Hematopoietic multipotent progenitor cell treated with erythropoietin and hydrocortisone succinate and interleukin-3 and kit ligand, for 17 days (in vitro differentiated cells): ENCODE results near the gene NRSN2.
A peak's percentile ranks its signal among the peaks of the same experiment; 100 is the strongest.
"Not testable (repeated sequence)": the region's sequence is repeated elsewhere in the genome, so short reads cannot be mapped to it uniquely, and the experiment has no call there.

ENCODE experiments used
- DNase-seq: peaks from one replicate; pipeline ENCODE4 v3.0.0-alpha.2; 2015; ENCODE audit warnings: low spot score

NRSN2 gene

DNA sequence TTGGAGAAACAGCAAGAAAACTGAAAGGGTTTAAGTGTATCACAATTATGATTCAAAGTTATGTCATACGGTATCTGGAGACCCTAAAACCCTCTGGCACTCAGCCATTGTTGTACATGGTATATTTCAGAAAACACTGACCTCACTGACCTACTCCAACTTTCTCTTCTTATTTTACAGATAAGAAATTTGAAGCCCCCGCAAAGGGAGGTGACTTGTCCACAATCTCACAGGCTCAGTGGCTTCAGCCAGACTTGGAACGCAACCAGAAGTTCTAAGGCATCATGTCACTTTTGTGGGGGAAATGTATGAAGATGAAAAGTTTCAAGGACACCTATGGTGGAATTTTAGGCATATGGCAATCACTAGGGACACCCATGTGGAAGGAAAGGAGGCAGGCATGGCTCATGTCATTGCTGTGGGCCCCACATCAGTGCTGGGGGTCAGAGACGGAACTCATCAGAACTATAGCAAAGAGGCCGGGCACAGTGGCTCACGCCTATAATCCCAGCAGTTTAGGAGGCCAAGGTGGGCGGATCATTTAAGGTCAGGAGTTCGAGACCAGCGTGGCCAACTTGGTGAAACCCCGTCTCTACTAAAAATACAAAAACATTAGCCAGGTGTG is 28.5 kb downstream of the NRSN2 start:
- no peak for DNase-seq

DNA sequence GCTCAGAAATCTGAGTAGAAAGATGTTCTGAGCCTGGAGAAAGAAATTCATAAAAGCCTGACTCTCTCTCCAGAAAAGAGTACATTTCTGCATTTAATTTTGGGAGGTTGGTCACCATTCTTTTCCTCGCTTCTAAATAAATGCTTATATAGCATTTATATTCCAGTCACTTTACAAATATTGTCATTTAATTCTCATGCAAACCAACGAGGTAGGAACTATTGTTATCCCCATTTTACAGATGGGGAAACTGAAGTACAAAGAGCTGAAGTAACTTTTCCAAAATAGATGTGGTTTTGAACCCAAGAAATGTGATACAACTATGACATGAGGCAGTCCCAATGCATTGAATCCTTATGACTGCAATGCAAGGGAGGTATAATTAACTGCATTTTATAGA is 29.2 kb downstream of the NRSN2 start:
- no peak for DNase-seq

DNA sequence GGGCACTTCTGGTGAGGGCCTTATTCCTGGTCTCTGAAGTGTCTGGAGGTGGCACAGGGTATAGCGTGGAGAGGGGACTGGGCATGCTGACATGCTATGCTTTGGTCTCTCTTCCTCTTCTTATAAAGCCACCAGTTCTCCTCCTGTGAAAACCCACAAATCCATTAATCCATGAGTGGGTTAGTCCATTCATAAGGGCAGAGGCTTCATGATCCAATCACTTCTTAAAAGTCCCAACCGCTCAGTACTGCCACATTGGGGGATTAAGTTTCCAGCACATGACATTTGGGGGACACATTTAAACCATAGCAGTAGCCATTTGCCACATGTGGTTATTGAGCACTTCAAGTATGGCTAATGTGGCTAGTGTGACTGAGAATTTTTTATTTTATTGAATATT is 29.8 kb downstream of the NRSN2 start:
- DNase-seq, result no peak

DNA sequence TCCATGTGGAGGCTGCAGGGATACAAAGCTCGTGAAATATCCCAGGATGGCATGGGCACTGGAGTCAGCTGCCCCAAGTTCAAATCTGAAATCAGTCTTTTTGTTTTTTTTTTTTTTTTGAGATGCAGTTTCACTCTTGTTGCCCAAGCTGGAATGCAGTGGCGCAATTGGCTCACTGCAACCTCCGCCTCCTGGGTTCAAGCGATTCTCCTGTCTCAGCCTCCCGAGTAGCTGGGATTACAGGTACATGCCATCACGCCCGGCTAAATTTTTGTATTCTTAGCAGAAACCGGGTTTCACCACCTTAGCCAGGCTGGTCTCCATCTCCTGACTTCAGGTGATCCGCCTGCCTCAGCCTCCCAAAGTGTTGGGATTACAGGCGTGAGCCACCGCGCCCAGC is 30.7 kb downstream of the NRSN2 start:
- DNase-seq, result not testable (repeated sequence)

DNA sequence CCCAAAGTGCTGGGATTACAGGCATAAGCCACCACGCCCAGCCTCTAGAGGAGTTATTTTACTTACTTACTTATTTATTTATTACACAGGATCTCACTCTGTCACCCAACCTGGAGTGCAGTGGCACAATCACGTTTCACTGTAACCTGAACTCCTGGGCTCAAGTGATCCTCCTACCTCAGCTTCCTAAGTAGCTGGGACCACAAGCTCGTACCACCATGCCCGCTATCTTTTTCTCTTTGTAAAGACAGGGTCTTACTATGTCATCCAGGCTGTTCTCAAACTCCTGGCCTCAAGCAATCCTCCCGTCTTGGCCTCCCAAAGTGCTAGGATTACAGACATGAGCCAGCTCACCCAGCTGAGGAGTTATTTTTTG is 32.0 kb downstream of the NRSN2 start:
- DNase-seq, result no peak

DNA sequence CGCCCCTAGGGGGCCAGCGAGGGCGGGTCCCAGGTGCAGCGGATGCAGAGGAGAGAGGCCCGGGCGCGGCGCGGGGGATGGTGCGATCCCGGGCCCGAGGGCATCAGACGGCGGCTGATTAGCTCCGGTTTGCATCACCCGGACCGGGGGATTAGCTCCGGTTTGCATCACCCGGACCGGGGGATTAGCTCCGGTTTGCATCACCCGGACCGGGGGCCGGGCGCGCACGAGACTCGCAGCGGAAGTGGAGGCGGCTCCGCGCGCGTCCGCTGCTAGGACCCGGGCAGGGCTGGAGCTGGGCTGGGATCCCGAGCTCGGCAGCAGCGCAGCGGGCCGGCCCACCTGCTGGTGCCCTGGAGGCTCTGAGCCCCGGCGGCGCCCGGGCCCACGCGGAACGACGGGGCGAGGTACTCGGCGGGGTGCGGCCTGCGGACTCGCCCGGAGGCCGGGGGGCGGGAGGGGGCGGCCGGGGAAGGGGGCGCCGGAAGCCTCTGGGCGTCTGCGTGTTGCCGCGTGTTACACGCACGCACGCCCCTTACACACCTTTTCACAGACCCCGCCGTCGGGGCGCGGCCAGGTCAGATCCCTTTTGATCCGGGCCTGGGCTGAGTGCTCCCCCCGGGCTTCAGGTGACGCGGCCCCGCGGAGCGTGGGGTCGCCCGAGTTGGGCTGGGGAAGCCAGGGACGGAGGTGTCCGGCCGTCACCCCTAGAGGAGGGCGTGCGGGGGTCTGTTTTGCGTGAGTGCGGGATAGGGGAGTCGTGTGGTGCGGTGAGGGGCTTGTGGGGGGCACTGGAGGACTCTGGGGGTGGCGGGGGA is 34.1 kb downstream of the NRSN2 start:
- DNase-seq, result peak; percentile 49

DNA sequence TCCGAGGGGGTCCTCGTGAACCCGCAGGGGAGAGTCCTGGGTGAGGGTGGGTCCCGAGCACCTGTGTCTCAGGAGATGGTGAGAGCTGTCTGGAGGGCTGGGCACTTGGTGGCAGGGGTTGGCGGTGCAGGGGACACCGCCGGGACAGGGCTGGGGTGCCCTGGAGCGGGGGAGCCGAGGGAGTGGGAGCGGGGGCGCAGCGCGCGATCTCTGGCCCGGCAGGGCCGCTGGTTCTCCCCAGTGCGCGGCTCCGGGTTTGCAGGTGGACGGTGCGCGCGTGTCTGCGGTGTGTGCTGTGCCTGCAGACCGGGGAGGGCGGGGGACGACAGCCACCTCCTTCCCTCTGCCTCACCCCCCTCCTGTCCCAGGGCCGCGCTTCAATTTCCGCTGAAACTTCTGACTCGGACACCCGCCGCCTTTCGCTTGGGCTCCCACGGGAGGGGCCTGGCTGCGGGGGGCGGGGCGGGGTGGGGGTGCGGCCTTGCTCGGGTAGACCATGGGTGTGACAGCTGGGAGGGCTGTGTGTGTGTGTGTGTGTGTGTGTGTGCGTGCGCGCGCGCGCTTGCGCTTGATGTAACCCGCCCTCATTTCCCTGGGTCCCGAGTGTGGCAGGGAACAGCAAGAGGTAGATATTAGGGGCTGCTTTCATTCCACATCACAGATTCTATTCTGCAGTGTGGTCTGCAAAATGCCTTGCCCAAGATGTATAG is 34.8 kb downstream of the NRSN2 start:
- DNase-seq, result peak; percentile 40

DNA sequence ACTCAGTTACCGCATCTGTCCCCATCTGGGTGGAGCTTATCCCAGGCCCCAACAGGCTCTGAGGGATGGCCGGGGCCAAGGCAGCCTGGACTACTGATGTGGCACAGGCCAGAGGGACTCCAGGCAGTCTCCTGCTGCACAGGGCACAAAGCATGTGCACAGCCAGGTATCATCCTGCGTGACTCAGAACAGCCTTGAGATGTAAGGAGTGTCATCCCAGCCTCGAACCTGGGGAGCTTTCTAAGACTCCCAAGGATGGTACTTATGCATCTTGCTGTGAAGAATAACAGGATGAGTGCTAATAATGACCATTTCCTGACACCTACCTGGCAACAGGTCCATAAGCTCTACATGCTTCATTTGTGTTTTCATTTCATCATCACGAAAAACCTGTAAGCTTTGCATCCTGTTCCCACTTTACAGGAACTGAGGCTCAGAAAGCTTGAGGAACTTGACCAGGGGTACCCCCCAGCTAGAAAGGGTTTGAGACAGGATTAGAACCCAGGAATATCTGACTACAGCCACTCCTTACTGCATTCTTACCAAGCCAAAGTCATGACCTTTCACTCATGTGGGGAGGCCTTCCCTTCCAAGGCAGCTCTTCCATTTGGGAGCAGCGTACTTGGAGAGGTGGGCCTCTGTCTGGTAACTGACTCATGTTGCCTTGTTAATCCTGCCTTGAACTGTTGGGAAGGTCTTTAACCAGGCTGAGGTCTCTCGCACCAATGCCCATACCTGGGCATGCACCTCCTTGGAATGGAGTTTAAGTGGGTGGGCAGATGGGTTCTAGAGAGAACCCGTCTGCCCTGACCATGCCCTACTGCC is 35.6 kb downstream of the NRSN2 start:
- DNase-seq, result no peak

DNA sequence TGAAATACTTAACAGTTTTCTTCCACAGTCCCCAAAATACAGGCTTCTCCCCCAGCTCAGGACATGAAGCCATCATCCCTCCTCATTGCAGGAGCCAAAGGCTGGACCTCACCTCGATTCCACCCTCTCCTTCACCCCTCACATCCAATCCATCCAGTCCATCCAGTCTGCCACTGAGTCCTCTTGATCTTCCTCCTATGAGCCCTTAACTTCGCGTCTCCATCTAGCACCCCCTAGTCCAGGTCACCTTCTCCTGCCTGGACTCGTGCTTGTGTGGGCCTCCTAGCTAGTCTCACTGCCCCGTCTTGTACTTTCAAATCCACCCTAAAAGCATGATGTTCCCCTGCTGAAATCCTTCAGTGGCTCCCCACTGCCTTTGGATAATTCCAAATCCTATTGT is 37.0 kb downstream of the NRSN2 start:
- no peak for DNase-seq

DNA sequence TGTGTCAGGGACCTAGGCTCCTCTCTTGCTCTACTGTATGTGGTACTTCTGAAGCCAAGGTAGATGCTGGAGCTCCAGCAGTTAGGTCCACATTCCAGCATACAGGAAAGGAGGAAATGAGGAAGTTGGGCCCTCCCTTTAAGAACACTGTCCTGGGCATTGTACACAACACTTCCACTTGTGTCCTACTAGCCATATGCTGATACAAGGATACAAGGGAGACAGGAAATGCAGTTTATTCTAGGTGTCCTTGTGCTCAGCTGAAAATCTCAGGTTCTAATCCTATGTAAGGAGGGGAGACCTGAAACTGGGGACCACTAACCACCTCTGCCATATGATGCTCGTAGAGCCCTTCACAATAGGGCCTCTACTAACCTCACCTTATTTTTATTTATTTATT is 37.8 kb downstream of the NRSN2 start:
- DNase-seq, result no peak

DNA sequence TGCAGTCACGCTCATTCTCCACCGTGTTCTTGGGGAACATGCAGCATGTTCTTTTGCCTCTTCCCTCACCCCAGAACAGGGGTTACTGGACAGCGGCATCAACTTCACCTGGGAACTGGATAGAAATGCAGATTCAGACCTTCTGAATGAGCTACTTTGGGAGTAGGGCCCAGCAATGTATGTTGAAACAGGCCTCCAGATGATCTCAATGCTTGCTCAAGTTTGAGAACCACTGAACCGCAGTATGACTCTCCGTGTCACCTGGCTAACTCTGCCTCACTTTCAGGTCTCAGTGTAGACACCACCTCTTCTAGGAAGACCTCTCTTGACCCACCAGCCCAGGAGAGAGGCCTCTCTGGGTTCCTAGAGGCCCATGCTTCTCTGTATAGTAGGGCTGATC is 38.5 kb downstream of the NRSN2 start:
- DNase-seq, result no peak

DNA sequence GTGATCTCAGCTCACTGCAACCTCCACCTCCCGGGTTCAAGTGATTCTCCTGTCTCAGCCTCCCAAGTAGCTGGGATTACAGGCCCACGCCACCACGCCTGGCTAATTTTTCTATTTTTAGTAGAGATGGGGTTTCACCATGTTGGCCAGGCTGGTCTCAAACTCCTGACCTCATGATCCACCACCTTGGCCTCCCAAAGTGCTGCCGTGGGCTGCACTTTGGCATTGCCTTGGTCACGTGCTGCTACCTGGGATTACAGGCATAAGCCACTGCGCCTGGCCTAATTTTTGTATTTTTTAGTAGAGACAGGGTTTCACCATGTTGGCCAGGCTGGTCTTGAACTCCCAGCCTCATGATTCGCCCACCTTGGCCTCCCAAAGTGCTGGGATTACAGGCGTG is 39.7 kb downstream of the NRSN2 start:
- DNase-seq, result not testable (repeated sequence)

DNA sequence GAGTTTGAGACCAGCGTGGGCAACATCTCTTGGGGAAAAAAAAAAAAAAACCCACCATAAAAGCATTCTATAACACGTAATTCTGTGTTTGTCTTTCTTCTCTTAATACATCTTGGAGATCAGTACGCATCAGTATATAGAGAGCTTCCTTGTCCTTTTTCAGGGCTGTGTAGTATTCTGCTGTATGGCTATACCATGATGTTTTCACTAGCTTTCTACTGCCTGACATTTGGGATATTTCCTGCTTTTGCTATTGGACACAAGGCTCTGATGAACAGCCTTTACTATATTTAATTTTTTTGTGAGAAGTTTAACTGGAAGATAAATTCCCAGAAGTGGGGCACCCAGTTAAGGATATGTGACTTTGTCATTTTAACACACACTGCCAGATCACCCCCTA is 40.6 kb downstream of the NRSN2 start:
- no peak for DNase-seq

DNA sequence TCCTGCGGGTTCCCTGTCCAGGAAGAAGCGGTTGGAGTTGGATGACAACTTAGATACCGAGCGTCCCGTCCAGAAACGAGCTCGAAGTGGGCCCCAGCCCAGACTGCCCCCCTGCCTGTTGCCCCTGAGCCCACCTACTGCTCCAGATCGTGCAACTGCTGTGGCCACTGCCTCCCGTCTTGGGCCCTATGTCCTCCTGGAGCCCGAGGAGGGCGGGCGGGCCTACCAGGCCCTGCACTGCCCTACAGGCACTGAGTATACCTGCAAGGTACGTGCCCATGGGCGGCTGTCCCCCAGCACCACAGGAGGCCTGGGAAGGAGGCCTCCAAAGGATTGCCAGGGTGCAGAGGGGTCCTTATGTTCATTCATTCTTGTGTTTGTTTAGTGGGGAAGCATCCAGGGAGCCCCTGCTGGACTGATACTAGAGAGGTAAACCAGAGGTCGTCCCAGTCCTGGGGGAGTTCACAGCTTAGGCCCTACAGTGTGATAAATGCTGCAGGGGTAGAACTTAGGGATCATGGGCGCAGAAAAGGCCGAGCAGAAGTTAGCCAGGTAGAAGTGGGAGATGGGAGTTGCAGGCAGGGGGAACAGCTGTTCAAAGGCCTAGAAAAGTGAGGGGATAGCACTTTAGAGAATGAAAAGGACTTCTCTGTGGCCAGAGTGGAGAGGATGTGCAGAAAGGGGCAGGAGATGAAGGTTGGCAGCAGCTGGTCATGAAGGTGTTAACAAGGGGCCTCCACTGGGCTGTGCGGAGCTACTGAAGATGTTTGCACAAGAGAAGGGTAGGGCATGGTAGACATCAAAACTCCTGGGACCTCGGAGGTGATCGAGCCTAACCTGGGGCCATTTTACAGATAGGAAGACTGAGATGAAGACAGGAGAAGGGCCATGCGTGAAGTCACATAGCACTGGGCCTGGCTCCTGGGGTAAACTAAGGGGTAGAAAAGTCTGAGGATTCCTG is 41.4 kb downstream of the NRSN2 start:
- DNase-seq, result no peak

DNA sequence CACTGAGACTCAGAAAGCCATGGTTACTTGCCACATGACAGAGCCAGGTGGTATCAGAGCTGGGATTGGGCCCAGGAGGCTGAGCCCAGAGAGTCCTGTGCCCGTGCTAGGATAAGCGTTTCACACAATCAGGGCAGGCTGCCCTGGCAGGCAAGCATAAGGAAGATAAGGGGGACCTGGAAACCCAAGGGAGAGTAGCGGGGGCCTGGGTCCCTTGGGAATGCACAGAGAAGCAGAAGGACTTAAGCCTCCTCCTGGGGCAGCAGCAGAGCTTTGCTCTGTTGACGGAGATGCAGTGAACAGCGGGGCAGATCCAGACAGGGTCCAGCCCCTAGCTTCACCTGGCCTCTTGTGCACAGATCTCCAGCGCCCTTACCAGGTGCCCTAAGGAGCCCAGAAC is 42.3 kb downstream of the NRSN2 start:
- DNase-seq, result no peak

DNA sequence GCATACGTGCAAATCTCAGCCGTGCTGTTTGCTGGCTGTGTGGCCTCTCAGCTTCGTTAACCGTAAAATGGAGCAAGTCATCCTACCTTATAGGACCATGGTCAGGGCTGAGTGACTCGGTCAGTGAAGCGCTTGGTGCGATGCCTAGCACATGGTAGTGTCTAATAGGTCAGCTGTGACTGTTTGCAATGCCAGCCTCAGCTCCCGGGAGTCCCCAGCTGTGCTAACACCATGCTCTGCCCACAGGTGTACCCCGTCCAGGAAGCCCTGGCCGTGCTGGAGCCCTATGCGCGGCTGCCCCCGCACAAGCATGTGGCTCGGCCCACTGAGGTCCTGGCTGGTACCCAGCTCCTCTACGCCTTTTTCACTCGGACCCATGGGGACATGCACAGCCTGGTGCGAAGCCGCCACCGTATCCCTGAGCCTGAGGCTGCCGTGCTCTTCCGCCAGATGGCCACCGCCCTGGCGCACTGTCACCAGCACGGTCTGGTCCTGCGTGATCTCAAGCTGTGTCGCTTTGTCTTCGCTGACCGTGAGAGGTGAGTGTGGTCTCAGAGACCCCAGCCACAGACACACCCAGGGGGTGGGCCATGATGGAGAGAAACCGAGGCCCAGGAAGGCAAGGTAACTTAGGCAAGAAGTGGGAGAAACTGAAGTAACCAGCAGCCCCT is 44.3 kb downstream of the NRSN2 start:
- DNase-seq, result no peak

DNA sequence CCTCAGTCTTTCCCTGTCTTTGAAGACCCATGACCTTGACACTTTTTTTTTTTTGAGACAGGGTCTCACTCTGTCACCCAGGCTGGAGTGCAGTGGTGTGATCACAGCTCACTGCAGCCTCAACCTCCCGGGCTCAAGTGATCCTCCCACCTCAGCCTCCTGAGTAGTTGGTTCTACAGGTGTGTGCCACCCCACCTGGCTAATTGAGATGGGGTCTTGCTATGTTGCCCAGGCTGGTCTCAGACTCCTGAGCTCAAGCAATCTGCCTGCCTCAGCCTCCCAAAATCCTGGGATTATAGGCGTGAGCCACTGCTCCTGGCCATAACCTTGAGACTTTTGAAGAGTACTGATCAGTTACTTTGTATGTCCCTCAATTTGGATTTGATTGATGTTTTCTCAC is 46.4 kb downstream of the NRSN2 start:
- not testable (repeated sequence) for DNase-seq

DNA sequence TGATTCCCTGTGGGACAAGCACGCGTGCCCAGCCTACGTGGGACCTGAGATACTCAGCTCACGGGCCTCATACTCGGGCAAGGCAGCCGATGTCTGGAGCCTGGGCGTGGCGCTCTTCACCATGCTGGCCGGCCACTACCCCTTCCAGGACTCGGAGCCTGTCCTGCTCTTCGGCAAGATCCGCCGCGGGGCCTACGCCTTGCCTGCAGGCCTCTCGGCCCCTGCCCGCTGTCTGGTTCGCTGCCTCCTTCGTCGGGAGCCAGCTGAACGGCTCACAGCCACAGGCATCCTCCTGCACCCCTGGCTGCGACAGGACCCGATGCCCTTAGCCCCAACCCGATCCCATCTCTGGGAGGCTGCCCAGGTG is 49.3 kb downstream of the NRSN2 start:
- no peak for DNase-seq

DNA sequence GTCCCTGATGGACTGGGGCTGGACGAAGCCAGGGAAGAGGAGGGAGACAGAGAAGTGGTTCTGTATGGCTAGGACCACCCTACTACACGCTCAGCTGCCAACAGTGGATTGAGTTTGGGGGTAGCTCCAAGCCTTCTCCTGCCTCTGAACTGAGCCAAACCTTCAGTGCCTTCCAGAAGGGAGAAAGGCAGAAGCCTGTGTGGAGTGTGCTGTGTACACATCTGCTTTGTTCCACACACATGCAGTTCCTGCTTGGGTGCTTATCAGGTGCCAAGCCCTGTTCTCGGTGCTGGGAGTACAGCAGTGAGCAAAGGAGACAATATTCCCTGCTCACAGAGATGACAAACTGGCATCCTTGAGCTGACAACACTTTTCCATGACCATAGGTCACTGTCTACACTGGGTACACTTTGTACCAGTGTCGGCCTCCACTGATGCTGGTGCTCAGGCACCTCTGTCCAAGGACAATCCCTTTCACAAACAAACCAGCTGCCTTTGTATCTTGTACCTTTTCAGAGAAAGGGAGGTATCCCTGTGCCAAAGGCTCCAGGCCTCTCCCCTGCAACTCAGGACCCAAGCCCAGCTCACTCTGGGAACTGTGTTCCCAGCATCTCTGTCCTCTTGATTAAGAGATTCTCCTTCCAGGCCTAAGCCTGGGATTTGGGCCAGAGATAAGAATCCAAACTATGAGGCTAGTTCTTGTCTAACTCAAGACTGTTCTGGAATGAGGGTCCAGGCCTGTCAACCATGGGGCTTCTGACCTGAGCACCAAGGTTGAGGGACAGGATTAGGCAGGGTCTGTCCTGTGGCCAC is 49.9 kb downstream of the NRSN2 start:
- no peak for DNase-seq
